SK-N-SH (cell line): Measurements from ENCODE around the gene C1QTNF9B. TPM values are rescaled to one million over a fixed set of nuclear protein-coding genes. Genes with fewer than 3 reads are reported as not detected.
A peak's percentile ranks its signal among the peaks of the same experiment; 100 is the strongest.

Experiments
- CTCF ChIA-PET: fragments of 300-600, 350-600 bp; formaldehyde crosslinking; extraction: SDS; loops from one replicate; lab custom pipeline; 2021; lab: Yijun Ruan, JAX
- POLR2A ChIA-PET: fragments of 350-600 bp; sonication (Branson Sonifier 250); formaldehyde crosslinking; extraction: SDS; loops from one replicate; lab custom pipeline; 2020; ENCODE audit warnings: antibody characterized with exemption, inconsistent platforms; lab: Yijun Ruan, JAX
- DNase-seq: peaks from one replicate; pipeline ENCODE4 v3.0.0; 2012
- H2AFZ ChIP-seq: fragments of 200-600 bp; sonication (generic); 2 replicates; pipeline ENCODE4 v1.8.1; 2016; ENCODE audit warnings: antibody characterized with exemption, mild to moderate bottlenecking, low read depth
- H3F3A ChIP-seq: fragments of 200-600 bp; sonication (generic); replicated peaks from 2 replicates; pipeline ENCODE3; 2016; ENCODE audit warnings: antibody characterized with exemption, mild to moderate bottlenecking; ENCODE audit not compliant: insufficient read depth
- H3K27ac ChIP-seq, 2 experiments: fragments of 200-500 bp in 1 of 2; fragments of 200-600 bp in 1 of 2; sonication (Bioruptor generic) in 1 of 2; sonication (generic), shearing (Covaris generic) in 1 of 2; 2 replicates each; pipeline versions ENCODE4 v1.5.1 to v1.6.1; 2014 to 2016; ENCODE audit warnings: low read depth in 2 of 2, inconsistent platforms in 1 of 2, low read length in 1 of 2, mild to moderate bottlenecking in 1 of 2, mixed read lengths in 1 of 2
- H3K27me3 ChIP-seq: fragments of 200-600 bp; sonication (generic), shearing (Covaris generic); 2 replicates; pipeline ENCODE4 v1.6.1; 2016; ENCODE audit warnings: mixed run types; ENCODE audit not compliant: insufficient read depth
- H3K36me3 ChIP-seq, 2 experiments: fragments of 200-500 bp in 1 of 2; fragments of 200-600 bp in 1 of 2; sonication (Bioruptor generic) in 1 of 2; sonication (generic) in 1 of 2; replicated peaks in 1 of 2; 2 replicates each; pipeline versions ENCODE3 to v1.5.1; 2014 to 2016; ENCODE audit warnings: low read length in 1 of 2, mild to moderate bottlenecking in 1 of 2; ENCODE audit not compliant: insufficient read depth in 2 of 2, control insufficient read depth in 1 of 2
- H3K4me1 ChIP-seq, 2 experiments: fragments of 200-500 bp in 1 of 2; fragments of 200-600 bp in 1 of 2; sonication (Bioruptor generic) in 1 of 2; sonication (generic), shearing (Covaris generic) in 1 of 2; 2 replicates each; pipeline versions ENCODE4 v1.5.1 to v1.6.1; 2014 to 2016; ENCODE audit warnings: low read depth in 1 of 2, low read length in 1 of 2, mixed run types in 1 of 2; ENCODE audit not compliant: insufficient read depth in 2 of 2, control insufficient read depth in 1 of 2
- H3K4me2 ChIP-seq: fragments of 200-600 bp; sonication (generic), shearing (Covaris generic); 2 replicates; pipeline ENCODE4 v1.6.1; 2017; ENCODE audit warnings: mixed run types
- H3K4me3 ChIP-seq, 2 experiments: fragments of 200-500 bp in 1 of 2; fragments of 200-600 bp in 1 of 2; sonication (Bioruptor generic) in 1 of 2; sonication (generic), shearing (Covaris generic) in 1 of 2; 2 replicates each; pipeline versions ENCODE4 v1.5.1 to v1.8.1; 2014 to 2016; ENCODE audit warnings: low read depth in 2 of 2, inconsistent platforms in 1 of 2, low read length in 1 of 2, mild to moderate bottlenecking in 1 of 2, mixed read lengths in 1 of 2, moderate library complexity in 1 of 2
- H3K79me2 ChIP-seq: fragments of 200-600 bp; sonication (generic); 2 replicates; pipeline ENCODE4 v1.8.1; 2017; ENCODE audit warnings: mild to moderate bottlenecking; ENCODE audit not compliant: insufficient read depth
- H3K9ac ChIP-seq: fragments of 200-600 bp; sonication (generic); 2 replicates; pipeline ENCODE4 v1.6.1; 2017; ENCODE audit warnings: mixed run types
- H3K9me2 ChIP-seq: fragments of 200-600 bp; sonication (generic); 2 replicates; pipeline ENCODE4 v1.6.1; 2017; ENCODE audit warnings: mixed run types
- H3K9me3 ChIP-seq: fragments of 200-600 bp; sonication (generic); 2 replicates; pipeline ENCODE4 v1.6.1; 2017; ENCODE audit warnings: mixed run types, mild to moderate bottlenecking, moderate library complexity
- H4K20me1 ChIP-seq: fragments of 200-600 bp; sonication (generic); 2 replicates; pipeline ENCODE4 v1.6.1; 2017; ENCODE audit warnings: mild to moderate bottlenecking, mixed run types; ENCODE audit not compliant: insufficient read depth
- CHD2 ChIP-seq: fragments of 150-350 bp; IDR thresholded peaks from 2 replicates; pipeline ENCODE4 v1.6.1; 2018; ENCODE audit warnings: low read length; ENCODE audit not compliant: partially characterized antibody
- ELF1 ChIP-seq: IDR thresholded peaks from 2 replicates; pipeline ENCODE4 v1.4.0; 2012
- EP300 ChIP-seq, 2 experiments: IDR thresholded peaks; 2 replicates each; pipeline versions ENCODE4 v1.4.0 to v1.6.1; 2012; ENCODE audit warnings: borderline replicate concordance in 1 of 2, low read depth in 1 of 2, low read length in 1 of 2
- EZH2phosphoT487 ChIP-seq: fragments of 200-600 bp; sonication (generic); IDR thresholded peaks from 2 replicates; pipeline ENCODE4 v1.6.1; 2017; ENCODE audit warnings: low read depth, mixed run types, mild to moderate bottlenecking, antibody characterized with exemption, moderate library complexity, borderline replicate concordance
- FOXJ3 ChIP-seq: sonication (generic); formaldehyde crosslinking; IDR thresholded peaks from 2 replicates; pipeline ENCODE4 v1.5.1; 2020; ENCODE audit warnings: mild to moderate bottlenecking, missing genetic modification reagents
- GABPA ChIP-seq: IDR thresholded peaks from 2 replicates; pipeline ENCODE4 v1.4.0; 2012; ENCODE audit warnings: low read depth, mild to moderate bottlenecking
- GATA2 ChIP-seq: sonication (generic); formaldehyde crosslinking; IDR thresholded peaks from 2 replicates; pipeline ENCODE4 v1.5.0; 2020; ENCODE audit warnings: mild to moderate bottlenecking, missing genetic modification reagents
- MAX ChIP-seq: IDR thresholded peaks from 2 replicates; pipeline ENCODE4 v1.4.0; 2012; ENCODE audit warnings: low read depth
- MEF2A ChIP-seq: IDR thresholded peaks from 2 replicates; pipeline ENCODE4 v1.4.0; 2012; ENCODE audit warnings: low read depth, borderline replicate concordance
- NFIC ChIP-seq: IDR thresholded peaks from 2 replicates; pipeline ENCODE4 v1.4.0; 2012; ENCODE audit warnings: borderline replicate concordance
- NRF1 ChIP-seq: IDR thresholded peaks from 2 replicates; pipeline ENCODE4 v1.6.1; 2012; ENCODE audit warnings: low read depth, mild to moderate bottlenecking, low read length
- POLR2AphosphoS5 ChIP-seq: IDR thresholded peaks from 2 replicates; pipeline ENCODE4 v1.6.1; 2012; ENCODE audit warnings: low read depth, low read length
- RAD21 ChIP-seq: IDR thresholded peaks from 2 replicates; pipeline ENCODE4 v1.6.1; 2012; ENCODE audit warnings: mild to moderate bottlenecking, low read length
- RCOR1 ChIP-seq: fragments of 150-350 bp; IDR thresholded peaks from 2 replicates; pipeline ENCODE4 v1.6.1; 2017; ENCODE audit warnings: antibody characterized with exemption, low read length
- REST ChIP-seq: IDR thresholded peaks from 2 replicates; pipeline ENCODE4 v1.6.1; 2012; ENCODE audit warnings: mild to moderate bottlenecking, low read depth, low read length, moderate library complexity
- RFX5 ChIP-seq: IDR thresholded peaks from 2 replicates; pipeline ENCODE4 v1.6.1; 2012; ENCODE audit warnings: mild to moderate bottlenecking, improper control_type of control experiment, low read length
- RXRA ChIP-seq: IDR thresholded peaks from 2 replicates; pipeline ENCODE4 v1.4.0; 2012; ENCODE audit warnings: low read depth, mild to moderate bottlenecking, borderline replicate concordance
- SIN3A ChIP-seq: IDR thresholded peaks from 2 replicates; pipeline ENCODE4 v1.6.1; 2012; ENCODE audit warnings: low read depth, mild to moderate bottlenecking, low read length, moderate library complexity, borderline replicate concordance
- SMC3 ChIP-seq: IDR thresholded peaks from 2 replicates; pipeline ENCODE4 v1.6.1; 2012; ENCODE audit warnings: low read depth, low read length, improper control_type of control experiment
- TAF1 ChIP-seq: IDR thresholded peaks from 2 replicates; pipeline ENCODE4 v1.6.1; 2012; ENCODE audit warnings: low read depth, mild to moderate bottlenecking, low read length, moderate library complexity, borderline replicate concordance
- TCF12 ChIP-seq: IDR thresholded peaks from 2 replicates; pipeline ENCODE4 v1.4.0; 2012
- TEAD4 ChIP-seq: IDR thresholded peaks from 2 replicates; pipeline ENCODE4 v1.4.0; 2012; ENCODE audit warnings: mild to moderate bottlenecking, borderline replicate concordance; ENCODE audit not compliant: insufficient read depth
- WGBS: methylation state at CpG from one replicate; pipeline ENCODE4 v1.1.6; 2017; ENCODE audit warnings: low lambda C conversion rate; 5-methylcytosine and 5-hydroxymethylcytosine counted together
- polyA plus RNA-seq, 3 experiments: library from polyadenylated mRNA; depleted of rRNA; stranded (reverse); fragments of >200 nt; gene quantifications; 2 replicates each; pipeline ENCODE4 v1.2.3, GENCODE V29; 2012
- TF ChIP-seq, protein P1 (sequence below): fragments of 200-600 bp; sonication (generic); IDR thresholded peaks from 2 replicates; pipeline ENCODE4 v1.6.1; 2017; ENCODE audit warnings: antibody characterized with exemption, mild to moderate bottlenecking, moderate library complexity
- TF ChIP-seq, protein P2 (sequence below): IDR thresholded peaks from 2 replicates; pipeline ENCODE4 v1.4.0; 2012; ENCODE audit warnings: low read depth, borderline replicate concordance

Gene C1QTNF9B
- polyA plus RNA-seq, 1 of the 3 experiments (the other 2 are of a cell fraction) = not detected

- TF ChIP-seq TEAD4 (no peak), NFIC (no peak), RAD21 (peak; percentile 67), NRF1 (no peak), RFX5 (no peak), TAF1 (no peak), CHD2 (no peak), REST (no peak), GATA2 (no peak), POLR2AphosphoS5 (no peak), MEF2A (no peak), SMC3 (peak; percentile 23; the same call in 1 of the 2 replicates), EP300 (IDR thresholded peaks at IDR 0.05; ENCODE audit: borderline replicate concordance in 1 of 2, low read depth in 1 of 2, low read length in 1 of 2) (no peak), GABPA (no peak), ELF1 (no peak), FOXJ3 (CRISPR knock-in tag) (no peak), TCF12 (no peak), MAX (no peak), EZH2phosphoT487 (no peak), RXRA (no peak), SIN3A (no peak), RCOR1 (no peak)
- TF ChIP-seq, protein P1, sequence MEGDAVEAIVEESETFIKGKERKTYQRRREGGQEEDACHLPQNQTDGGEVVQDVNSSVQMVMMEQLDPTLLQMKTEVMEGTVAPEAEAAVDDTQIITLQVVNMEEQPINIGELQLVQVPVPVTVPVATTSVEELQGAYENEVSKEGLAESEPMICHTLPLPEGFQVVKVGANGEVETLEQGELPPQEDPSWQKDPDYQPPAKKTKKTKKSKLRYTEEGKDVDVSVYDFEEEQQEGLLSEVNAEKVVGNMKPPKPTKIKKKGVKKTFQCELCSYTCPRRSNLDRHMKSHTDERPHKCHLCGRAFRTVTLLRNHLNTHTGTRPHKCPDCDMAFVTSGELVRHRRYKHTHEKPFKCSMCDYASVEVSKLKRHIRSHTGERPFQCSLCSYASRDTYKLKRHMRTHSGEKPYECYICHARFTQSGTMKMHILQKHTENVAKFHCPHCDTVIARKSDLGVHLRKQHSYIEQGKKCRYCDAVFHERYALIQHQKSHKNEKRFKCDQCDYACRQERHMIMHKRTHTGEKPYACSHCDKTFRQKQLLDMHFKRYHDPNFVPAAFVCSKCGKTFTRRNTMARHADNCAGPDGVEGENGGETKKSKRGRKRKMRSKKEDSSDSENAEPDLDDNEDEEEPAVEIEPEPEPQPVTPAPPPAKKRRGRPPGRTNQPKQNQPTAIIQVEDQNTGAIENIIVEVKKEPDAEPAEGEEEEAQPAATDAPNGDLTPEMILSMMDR = peak; percentile 49
- TF ChIP-seq, protein P2, sequence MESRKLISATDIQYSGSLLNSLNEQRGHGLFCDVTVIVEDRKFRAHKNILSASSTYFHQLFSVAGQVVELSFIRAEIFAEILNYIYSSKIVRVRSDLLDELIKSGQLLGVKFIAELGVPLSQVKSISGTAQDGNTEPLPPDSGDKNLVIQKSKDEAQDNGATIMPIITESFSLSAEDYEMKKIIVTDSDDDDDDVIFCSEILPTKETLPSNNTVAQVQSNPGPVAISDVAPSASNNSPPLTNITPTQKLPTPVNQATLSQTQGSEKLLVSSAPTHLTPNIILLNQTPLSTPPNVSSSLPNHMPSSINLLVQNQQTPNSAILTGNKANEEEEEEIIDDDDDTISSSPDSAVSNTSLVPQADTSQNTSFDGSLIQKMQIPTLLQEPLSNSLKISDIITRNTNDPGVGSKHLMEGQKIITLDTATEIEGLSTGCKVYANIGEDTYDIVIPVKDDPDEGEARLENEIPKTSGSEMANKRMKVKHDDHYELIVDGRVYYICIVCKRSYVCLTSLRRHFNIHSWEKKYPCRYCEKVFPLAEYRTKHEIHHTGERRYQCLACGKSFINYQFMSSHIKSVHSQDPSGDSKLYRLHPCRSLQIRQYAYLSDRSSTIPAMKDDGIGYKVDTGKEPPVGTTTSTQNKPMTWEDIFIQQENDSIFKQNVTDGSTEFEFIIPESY = no peak
- POLR2A ChIA-PET = no interaction called here
- no peaks in the 10 kb centered on the region for H3K27me3 ChIP-seq
- WGBS = 56% methylated on average over 4 of the region's 4 CpGs
- no peaks in the 10 kb centered on the region for H3K9me3 ChIP-seq
- no peak overlapping the region for H3K9ac ChIP-seq
- no peaks in the 10 kb centered on the region for H3K36me3 ChIP-seq
- no peak overlapping the region for H3K4me3 ChIP-seq
- no peaks in the 10 kb centered on the region for H3F3A ChIP-seq
- no peak overlapping the region; the same call in 1 of the 2 replicates for H2AFZ ChIP-seq
- peaks cover 0 to 3% of the 10 kb centered on the region in 2 experiments; a peak in 1 of 4 replicates for H3K4me1 ChIP-seq
- no peak overlapping the region for H3K27ac ChIP-seq
- no peaks in the 10 kb centered on the region for H4K20me1 ChIP-seq
- H3K79me2 ChIP-seq = no peaks in the 10 kb centered on the region
- H3K4me2 ChIP-seq = no peak overlapping the region
- H3K9me2 ChIP-seq = no peaks in the 10 kb centered on the region
- CTCF ChIA-PET = interaction anchor here (3.5 kb wide), 1 partner anchor 10 kb away, joined by 16 read pairs; the partner anchor contains the start of gene MIPEP
- peak; percentile 36 for DNase-seq
Measured at GRCh38 chr13:23899555-23899954, 2.3 kb upstream of the C1QTNF9B start.
